GM10248 (cell line): ENCODE measurements around the gene SREBF2.

Experiments
- CTCF ChIA-PET: fragments of 300-600 bp; sonication (Branson Sonifier 250); formaldehyde crosslinking; extraction: SDS; loops from one replicate; lab custom pipeline; 2021; ENCODE audit warnings: antibody characterized with exemption; lab: Yijun Ruan, JAX
- POLR2A ChIA-PET: fragments of 350-650 bp; sonication (Branson Sonifier 250); formaldehyde crosslinking; extraction: SDS; loops from one replicate; lab custom pipeline; 2020; ENCODE audit warnings: antibody characterized with exemption; lab: Yijun Ruan, JAX
- DNase-seq: peaks from one replicate; pipeline ENCODE4 v3.0.0; 2012; ENCODE audit errors: extremely low spot score
- CTCF ChIP-seq: IDR thresholded peaks from 2 replicates; pipeline ENCODE4 v1.5.1; 2012; ENCODE audit warnings: mild to moderate bottlenecking, low read depth; ENCODE audit errors: extremely low read depth, missing control alignments, control extremely low read depth

Gene SREBF2

GRCh38 chr22:41914611-41915034 is 81.7 kb downstream of the SREBF2 start:
- no peak for TF ChIP-seq CTCF
- no peak for DNase-seq
- ChIA-PET CTCF (interaction anchor here (1.2 to 7.4 kb wide), 2 partner anchors 10 to 26 kb away, joined by 4 to 46 read pairs; partner anchors contain the start of gene TNFRSF13C), POLR2A (interaction anchor here (0.7 to 3.7 kb wide), 3 partner anchors 10 to 52 kb away, joined by 3 to 14 read pairs (median 4); no protein-coding TSS in a partner anchor)

- no peak for TF ChIP-seq CTCF
- DNase-seq: peak; percentile 77
- ChIA-PET CTCF (interaction anchor here (1.2 to 7.4 kb wide), 4 partner anchors 10 to 218 kb away, joined by 3 to 46 read pairs (median 4); partner anchors contain the start of gene TNFRSF13C), POLR2A (interaction anchor here (0.7 to 3.7 kb wide), 3 partner anchors 10 to 53 kb away, joined by 3 to 14 read pairs (median 4); no protein-coding TSS in a partner anchor)
These were observed 82.3 kb downstream of the SREBF2 start, which contains the start of gene SHISA8 for GRCh38 chr22:41915035-41915785. SHISA8 (minus strand) TSS chr22:41915074; CDS start chr22:41914667, 407 bp downstream.

- CTCF ChIA-PET: interaction anchor here (1.0 to 7.4 kb wide), 5 partner anchors 9 to 219 kb away, joined by 3 to 46 read pairs (median 4); partner anchors contain the start of gene TNFRSF13C
- DNase-seq: no peak
- TF ChIP-seq CTCF: no peak
- POLR2A ChIA-PET: interaction anchor here (1.0 to 3.7 kb wide), 3 partner anchors 9 to 22 kb away, joined by 4 to 14 read pairs (median 8); no protein-coding TSS in a partner anchor
These were observed 83.0 kb downstream of the SREBF2 start for GRCh38 chr22:41915786-41916493.

GRCh38 chr22:41916745-41917358 is 83.9 kb downstream of the SREBF2 start:
- TF ChIP-seq CTCF: no peak
- ChIA-PET CTCF (interaction anchor here (1.0 to 7.4 kb wide), 6 partner anchors 8 to 219 kb away, joined by 3 to 46 read pairs (median 4); partner anchors contain the start of gene TNFRSF13C), POLR2A (interaction anchor here (0.5 to 3.7 kb wide), 7 partner anchors 8 to 82 kb away, joined by 3 to 14 read pairs (median 6); partner anchors contain the start of gene CENPM)
- no peak for DNase-seq

GRCh38 chr22:41917375-41917902 is 84.5 kb downstream of the SREBF2 start:
- CTCF ChIA-PET: interaction anchor here (1.0 to 7.4 kb wide), 4 partner anchors 8 to 23 kb away, joined by 4 to 46 read pairs (median 8); partner anchors contain the start of gene TNFRSF13C
- POLR2A ChIA-PET: interaction anchor here (0.6 to 3.7 kb wide), 5 partner anchors 7 to 29 kb away, joined by 3 to 14 read pairs (median 6); partner anchors contain the start of gene CENPM
- no peak for DNase-seq
- TF ChIP-seq CTCF: no peak
